K562 (cell line): Measurements from ENCODE around the gene HOXA13. TPM values are rescaled to one million over a fixed set of nuclear protein-coding genes. Genes with fewer than 3 reads are reported as not detected.

Experiments used
- ATAC-seq: fragments of 200-7000 bp; cut with Tn5 transposase; 3 replicates; pipeline ENCODE4 v1.9.1; 2020; ENCODE audit warnings: moderate library complexity
- BruUV-seq: library from RNA; stranded (reverse); fragments of 400-500 nt; replicated peaks from 2 replicates; lab custom pipeline; 2021; lab: Mats Ljungman, UMichigan
- CTCF ChIA-PET: fragments of 300-600 bp; formaldehyde crosslinking; extraction: SDS; loops from one replicate; lab custom pipeline; 2021; ENCODE audit warnings: low intra/inter-chr PET ratio; lab: Yijun Ruan, JAX
- POLR2A ChIA-PET: fragments of 300-600, 350-650 bp; sonication (Branson Sonifier 250); formaldehyde crosslinking; extraction: SDS; loops from one replicate; lab custom pipeline; 2021; ENCODE audit warnings: antibody characterized with exemption, inconsistent platforms; lab: Yijun Ruan, JAX
- DNase-seq, 4 experiments: peaks; one replicate each; pipeline versions ENCODE4 v3.0.0 to v3.0.0-alpha.2; 2011 to 2018; ENCODE audit warnings: low spot score in 3 of 4, mixed read lengths in 3 of 4; ENCODE audit errors: extremely low read depth in 1 of 4
- FAIRE-seq: peaks from 2 replicates; lab custom pipeline; 2011; peaks lifted over from hg19 to GRCh38; lab: Jason Lieb, UNC
- H2AFZ ChIP-seq: 2 replicates; pipeline ENCODE4 v1.6.0; 2011; ENCODE audit warnings: low read depth, low read length, control low read depth, inconsistent platforms
- H3K27ac ChIP-seq: fragments of 200-600 bp; 3 replicates; pipeline ENCODE4 v1.8.0; 2011; ENCODE audit warnings: low read depth, mild to moderate bottlenecking, control low read depth, inconsistent platforms, low read length, moderate library complexity, mixed read lengths; ENCODE audit errors: extremely low read depth
- H3K27me3 ChIP-seq, 2 experiments: fragments of 300-600 bp in 1 of 2; 2 replicates in 1 of 2; 3 replicates in 1 of 2; pipeline versions ENCODE4 v1.6.0 to v1.8.0; 2011; ENCODE audit warnings: inconsistent platforms in 2 of 2, low read length in 2 of 2, mild to moderate bottlenecking in 1 of 2, mixed read lengths in 1 of 2, moderate library complexity in 1 of 2; ENCODE audit not compliant: control insufficient read depth in 2 of 2, insufficient read depth in 2 of 2
- H3K36me3 ChIP-seq: fragments of 300-600 bp; 3 replicates; pipeline ENCODE4 v1.8.0; 2011; ENCODE audit warnings: mild to moderate bottlenecking, low read length, inconsistent platforms; ENCODE audit not compliant: control insufficient read depth, insufficient read depth
- H3K4me1 ChIP-seq, 2 experiments: fragments of 200-600 bp in 1 of 2; replicated peaks in 1 of 2; 2 replicates in 1 of 2; 3 replicates in 1 of 2; pipeline versions ENCODE4 v1.5.1 to v1.8.0; 2011; ENCODE audit warnings: inconsistent platforms in 2 of 2, low read length in 2 of 2, mild to moderate bottlenecking in 1 of 2, mixed read lengths in 1 of 2, moderate library complexity in 1 of 2; ENCODE audit not compliant: control insufficient read depth in 2 of 2, insufficient read depth in 2 of 2
- H3K4me2 ChIP-seq: 2 replicates; pipeline ENCODE4 v1.6.1; 2011; ENCODE audit warnings: low read length, control low read depth, inconsistent platforms, mixed read lengths; ENCODE audit not compliant: insufficient read depth
- H3K4me3 ChIP-seq: fragments of 200-600 bp; sonication (generic), shearing (Covaris generic); 2 replicates; pipeline ENCODE4 v1.5.1; 2016; ENCODE audit warnings: control low read depth, inconsistent platforms
- H3K79me2 ChIP-seq: fragments of 200-600 bp; 3 replicates; pipeline ENCODE4 v1.8.0; 2011; ENCODE audit warnings: low read length, inconsistent platforms; ENCODE audit not compliant: control insufficient read depth, insufficient read depth
- H3K9ac ChIP-seq, 2 experiments: 2 replicates each; pipeline versions ENCODE4 v1.6.0 to v1.6.1; 2011; ENCODE audit warnings: low read depth in 2 of 2, low read length in 2 of 2, control low read depth in 1 of 2, inconsistent platforms in 1 of 2, mild to moderate bottlenecking in 1 of 2, mixed read lengths in 1 of 2; ENCODE audit not compliant: insufficient read depth in 1 of 2
- H3K9me1 ChIP-seq: one replicate; pipeline ENCODE4 v1.6.0; 2011; ENCODE audit warnings: inconsistent platforms, mild to moderate bottlenecking, low read length, moderate library complexity; ENCODE audit not compliant: control insufficient read depth, insufficient read depth
- H3K9me3 ChIP-seq: replicated peaks from 2 replicates; pipeline ENCODE4 v1.5.1; 2011; ENCODE audit warnings: low read depth, low read length, inconsistent platforms; ENCODE audit not compliant: control insufficient read depth, insufficient read depth
- H4K20me1 ChIP-seq: replicated peaks from 2 replicates; pipeline ENCODE4 v1.6.1; 2011; ENCODE audit warnings: low read length, inconsistent platforms, mixed read lengths; ENCODE audit not compliant: control insufficient read depth, insufficient read depth
- EP300 ChIP-seq: IDR thresholded peaks from 2 replicates; pipeline ENCODE4 v1.6.1; 2012; ENCODE audit warnings: low read length, improper control_type of control experiment
- NR3C1 ChIP-seq: sonication (generic); formaldehyde crosslinking; IDR thresholded peaks from 2 replicates; pipeline ENCODE4 v1.8.1; 2022; ENCODE audit warnings: missing genetic modification reagents
- PHF8 ChIP-seq: fragments of 200-600 bp; sonication (generic); IDR thresholded peaks from 2 replicates; pipeline ENCODE4 v1.6.1; 2012; ENCODE audit warnings: mixed run types, mild to moderate bottlenecking, inconsistent platforms, low read length, moderate library complexity, borderline replicate concordance
- RBM15 ChIP-seq: fragments of 200-400 bp; formaldehyde crosslinking; IDR thresholded peaks from 2 replicates; pipeline ENCODE4 v1.6.1; 2018; ENCODE audit warnings: mild to moderate bottlenecking, low read length, moderate library complexity; ENCODE audit not compliant: insufficient read depth
- ZNF408 ChIP-seq: fragments of 250-450 bp; sonication (Bioruptor Pico); IDR thresholded peaks from 2 replicates; pipeline ENCODE4 v1.4.0; 2020; ENCODE audit warnings: low read depth, mild to moderate bottlenecking, moderate library complexity
- ZNF57 ChIP-seq: fragments of 450-650 bp; formaldehyde crosslinking; IDR thresholded peaks from 2 replicates; pipeline ENCODE4 v1.4.0; 2020; ENCODE audit warnings: mild to moderate bottlenecking, moderate library complexity
- WGBS: fragments of 100-300 bp; shearing (Covaris generic); methylation state at CpG from one replicate; pipeline ENCODE4 v1.1.6; 2016; ENCODE audit warnings: low coverage, mixed read lengths; ENCODE audit not compliant: insufficient coverage; ENCODE audit errors: missing lambda C conversion rate; 5-methylcytosine and 5-hydroxymethylcytosine counted together
- in situ Hi-C: fragments of 300-500 bp; cut with MboI; formaldehyde crosslinking; loops from 4 replicates; pipeline ENCODE4 v1.15.0; 2018; ENCODE audit warnings: inconsistent platforms, mixed read lengths
- intact Hi-C: fragments of 100-400 bp; cut with micrococcal nuclease; formaldehyde crosslinking; loops from 2 replicates; pipeline ENCODE4 v1.14.2; 2022
- polyA plus RNA-seq, 8 experiments: library from polyadenylated mRNA; depleted of rRNA in 4 of 8; stranded (reverse) in 5 of 8; unstranded in 3 of 8; fragments of >200 nt; fragmentation: Nextera tagmentation in 2 of 8; fragmentation: Illumina TruSeq in 1 of 8; extraction: Ambion mirVana in 2 of 8; extraction: Trizol in 1 of 8; gene quantifications; 2 replicates each; pipeline versions ENCODE4 v1.2.1 to v1.2.3, GENCODE V29; 2011 to 2014; ENCODE audit warnings: inconsistent platforms in 1 of 8, missing spikeins in 1 of 8
- total RNA-seq, 7 experiments: library from RNA; depleted of rRNA in 6 of 7; stranded (reverse); fragments of >200 nt in 6 of 7; fragmentation: Illumina TruSeq in 2 of 7; extraction: Trizol in 2 of 7; gene quantifications; 2 replicates each; pipeline versions ENCODE4 v1.2.1 to v1.2.3, GENCODE V29; 2011 to 2021; ENCODE audit warnings: low replicate concordance in 1 of 7
- TF ChIP-seq, protein P1 (sequence below): fragments of 450-650 bp; IDR thresholded peaks from 2 replicates; pipeline ENCODE4 v1.6.1; 2016; ENCODE audit warnings: mild to moderate bottlenecking
- TF ChIP-seq, protein P2 (sequence below): conservative IDR thresholded peaks from 2 replicates; pipeline ENCODE4 v1.6.1; 2011; ENCODE audit warnings: low read depth, mild to moderate bottlenecking, low read length; ENCODE audit not compliant: control insufficient read depth
- TF ChIP-seq, protein P3 (sequence below): IDR thresholded peaks from 2 replicates; pipeline ENCODE4 v1.6.1; 2011; ENCODE audit not compliant: insufficient read length; ENCODE audit errors: extremely low read depth
- TF ChIP-seq, protein P4 (sequence below): fragments of 250-450 bp; sonication (Bioruptor Pico); IDR thresholded peaks from 2 replicates; pipeline ENCODE4 v1.5.0; 2021
- TF ChIP-seq, protein P5 (sequence below): sonication (generic); formaldehyde crosslinking; IDR thresholded peaks from 2 replicates; pipeline ENCODE4 v1.8.1; 2023; ENCODE audit warnings: mild to moderate bottlenecking, missing genetic modification reagents

The HOXA13 gene
- total and polyA plus RNA-seq, 9 of the 15 experiments (the other 6 are each of a cell fraction or from before 2014, with no cell fraction given) = not detected

DNA sequence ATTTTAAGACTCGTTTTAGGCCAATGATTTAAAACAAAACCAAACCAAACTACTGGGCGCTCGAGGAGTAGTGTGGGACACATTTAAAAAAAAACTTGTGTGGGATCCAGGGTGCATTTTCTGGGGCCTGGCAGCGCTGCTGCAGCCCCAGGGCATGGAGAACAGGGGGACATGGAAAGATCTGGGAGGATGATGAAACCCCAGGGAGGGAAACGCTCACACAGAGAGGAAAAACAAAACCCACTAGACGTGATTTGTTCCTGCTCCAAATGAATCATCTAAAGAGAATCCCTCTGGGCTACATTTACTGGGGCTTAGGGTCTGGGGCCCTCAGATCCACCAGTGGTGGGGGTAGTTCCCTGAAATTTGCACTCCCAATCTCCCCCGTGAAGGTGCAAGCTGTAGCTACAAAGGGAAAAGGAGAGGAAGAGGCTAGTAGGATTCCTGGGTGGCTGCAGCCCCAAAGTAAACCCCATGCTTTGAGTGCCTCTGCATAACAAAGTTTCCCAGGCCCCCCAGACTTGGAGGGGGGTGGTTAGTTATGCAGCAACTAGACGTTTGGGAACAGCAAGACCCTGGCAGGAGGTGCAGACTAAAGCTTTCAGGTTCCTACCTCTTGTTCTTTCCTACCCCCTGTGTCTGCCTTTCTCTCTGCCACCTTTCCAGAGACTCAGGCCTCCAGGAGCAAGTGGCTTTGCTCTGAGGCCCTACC lies 14.5 kb upstream of the HOXA13 start:
- Histone ChIP-seq H2AFZ (no peak overlapping the region), H3K4me3 (no peak overlapping the region), H3K36me3 (no peaks in the 10 kb centered on the region), H3K9ac (no peak overlapping the region), H3K27ac (no peak overlapping the region), H3K79me2 (no peaks in the 10 kb centered on the region), H3K9me1 (no peaks in the 10 kb centered on the region), H3K4me2 (no peak overlapping the region), H4K20me1 (peaks cover 4% of the 10 kb centered on the region; the same call in 1 of the 2 replicates), H3K27me3 (peaks cover 35 to 70% of the 10 kb centered on the region in 2 experiments), H3K9me3 (no peaks in the 10 kb centered on the region), H3K4me1 (peaks cover 0 to 15% of the 10 kb centered on the region in 2 experiments; a peak in 1 of 5 replicates)
- ATAC-seq (no peak), FAIRE-seq (no peak), DNase-seq (no peak)
- intact Hi-C loops = loop anchor here (5.0 kb wide), 1 partner anchor 363 kb away; no protein-coding TSS in a partner anchor
- ChIA-PET CTCF (no interaction called here), POLR2A (interaction anchor here (0.7 kb wide), 1 partner anchor 991 kb away, joined by 3 read pairs; no protein-coding TSS in a partner anchor)
- 0% methylated on average over 8 of the region's 8 CpGs for WGBS
- in situ Hi-C loops = no loop called here
- no TSS peak for BruUV-seq
- TF ChIP-seq ZNF408 (no peak), EP300 (no peak), NR3C1 (CRISPR knock-in tag) (no peak), PHF8 (no peak), ZNF57 (no peak), RBM15 (no peak)
- TF ChIP-seq, protein P1, sequence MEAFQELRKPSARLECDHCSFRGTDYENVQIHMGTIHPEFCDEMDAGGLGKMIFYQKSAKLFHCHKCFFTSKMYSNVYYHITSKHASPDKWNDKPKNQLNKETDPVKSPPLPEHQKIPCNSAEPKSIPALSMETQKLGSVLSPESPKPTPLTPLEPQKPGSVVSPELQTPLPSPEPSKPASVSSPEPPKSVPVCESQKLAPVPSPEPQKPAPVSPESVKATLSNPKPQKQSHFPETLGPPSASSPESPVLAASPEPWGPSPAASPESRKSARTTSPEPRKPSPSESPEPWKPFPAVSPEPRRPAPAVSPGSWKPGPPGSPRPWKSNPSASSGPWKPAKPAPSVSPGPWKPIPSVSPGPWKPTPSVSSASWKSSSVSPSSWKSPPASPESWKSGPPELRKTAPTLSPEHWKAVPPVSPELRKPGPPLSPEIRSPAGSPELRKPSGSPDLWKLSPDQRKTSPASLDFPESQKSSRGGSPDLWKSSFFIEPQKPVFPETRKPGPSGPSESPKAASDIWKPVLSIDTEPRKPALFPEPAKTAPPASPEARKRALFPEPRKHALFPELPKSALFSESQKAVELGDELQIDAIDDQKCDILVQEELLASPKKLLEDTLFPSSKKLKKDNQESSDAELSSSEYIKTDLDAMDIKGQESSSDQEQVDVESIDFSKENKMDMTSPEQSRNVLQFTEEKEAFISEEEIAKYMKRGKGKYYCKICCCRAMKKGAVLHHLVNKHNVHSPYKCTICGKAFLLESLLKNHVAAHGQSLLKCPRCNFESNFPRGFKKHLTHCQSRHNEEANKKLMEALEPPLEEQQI = no peak
- TF ChIP-seq, protein P2, sequence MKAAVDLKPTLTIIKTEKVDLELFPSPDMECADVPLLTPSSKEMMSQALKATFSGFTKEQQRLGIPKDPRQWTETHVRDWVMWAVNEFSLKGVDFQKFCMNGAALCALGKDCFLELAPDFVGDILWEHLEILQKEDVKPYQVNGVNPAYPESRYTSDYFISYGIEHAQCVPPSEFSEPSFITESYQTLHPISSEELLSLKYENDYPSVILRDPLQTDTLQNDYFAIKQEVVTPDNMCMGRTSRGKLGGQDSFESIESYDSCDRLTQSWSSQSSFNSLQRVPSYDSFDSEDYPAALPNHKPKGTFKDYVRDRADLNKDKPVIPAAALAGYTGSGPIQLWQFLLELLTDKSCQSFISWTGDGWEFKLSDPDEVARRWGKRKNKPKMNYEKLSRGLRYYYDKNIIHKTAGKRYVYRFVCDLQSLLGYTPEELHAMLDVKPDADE = no peak
- TF ChIP-seq, protein P3, sequence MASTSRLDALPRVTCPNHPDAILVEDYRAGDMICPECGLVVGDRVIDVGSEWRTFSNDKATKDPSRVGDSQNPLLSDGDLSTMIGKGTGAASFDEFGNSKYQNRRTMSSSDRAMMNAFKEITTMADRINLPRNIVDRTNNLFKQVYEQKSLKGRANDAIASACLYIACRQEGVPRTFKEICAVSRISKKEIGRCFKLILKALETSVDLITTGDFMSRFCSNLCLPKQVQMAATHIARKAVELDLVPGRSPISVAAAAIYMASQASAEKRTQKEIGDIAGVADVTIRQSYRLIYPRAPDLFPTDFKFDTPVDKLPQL = no peak
- TF ChIP-seq, protein P4, sequence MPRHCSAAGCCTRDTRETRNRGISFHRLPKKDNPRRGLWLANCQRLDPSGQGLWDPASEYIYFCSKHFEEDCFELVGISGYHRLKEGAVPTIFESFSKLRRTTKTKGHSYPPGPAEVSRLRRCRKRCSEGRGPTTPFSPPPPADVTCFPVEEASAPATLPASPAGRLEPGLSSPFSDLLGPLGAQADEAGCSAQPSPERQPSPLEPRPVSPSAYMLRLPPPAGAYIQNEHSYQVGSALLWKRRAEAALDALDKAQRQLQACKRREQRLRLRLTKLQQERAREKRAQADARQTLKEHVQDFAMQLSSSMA (CRISPR knock-in tag) = no peak
- TF ChIP-seq, protein P5, sequence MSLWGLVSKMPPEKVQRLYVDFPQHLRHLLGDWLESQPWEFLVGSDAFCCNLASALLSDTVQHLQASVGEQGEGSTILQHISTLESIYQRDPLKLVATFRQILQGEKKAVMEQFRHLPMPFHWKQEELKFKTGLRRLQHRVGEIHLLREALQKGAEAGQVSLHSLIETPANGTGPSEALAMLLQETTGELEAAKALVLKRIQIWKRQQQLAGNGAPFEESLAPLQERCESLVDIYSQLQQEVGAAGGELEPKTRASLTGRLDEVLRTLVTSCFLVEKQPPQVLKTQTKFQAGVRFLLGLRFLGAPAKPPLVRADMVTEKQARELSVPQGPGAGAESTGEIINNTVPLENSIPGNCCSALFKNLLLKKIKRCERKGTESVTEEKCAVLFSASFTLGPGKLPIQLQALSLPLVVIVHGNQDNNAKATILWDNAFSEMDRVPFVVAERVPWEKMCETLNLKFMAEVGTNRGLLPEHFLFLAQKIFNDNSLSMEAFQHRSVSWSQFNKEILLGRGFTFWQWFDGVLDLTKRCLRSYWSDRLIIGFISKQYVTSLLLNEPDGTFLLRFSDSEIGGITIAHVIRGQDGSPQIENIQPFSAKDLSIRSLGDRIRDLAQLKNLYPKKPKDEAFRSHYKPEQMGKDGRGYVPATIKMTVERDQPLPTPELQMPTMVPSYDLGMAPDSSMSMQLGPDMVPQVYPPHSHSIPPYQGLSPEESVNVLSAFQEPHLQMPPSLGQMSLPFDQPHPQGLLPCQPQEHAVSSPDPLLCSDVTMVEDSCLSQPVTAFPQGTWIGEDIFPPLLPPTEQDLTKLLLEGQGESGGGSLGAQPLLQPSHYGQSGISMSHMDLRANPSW (CRISPR knock-in tag) = no peak
